Psoas muscle (tissue), 7 donors: ENCODE measurements around the gene LOC128125822.

ENCODE experiments used
- ATAC-seq, 4 donors: fragments of 200-7000 bp; cut with Tn5 transposase; one replicate each; pipeline ENCODE4 v1.9.1; 2020; ENCODE audit warnings: moderate library complexity in 3 of 4, mild to moderate bottlenecking in 2 of 4
- DNase-seq, 2 donors: peaks; one replicate each; pipeline ENCODE4 v3.0.0-alpha.2; 2020
- H3K27ac ChIP-seq: fragments of 200-600 bp; one replicate; pipeline ENCODE4 v1.8.0; 2022
- H3K27me3 ChIP-seq, 3 donors: fragments of 200-600 bp in 1 of 3; one replicate each; pipeline versions ENCODE4 v1.6.1 to v1.8.0; 2013 to 2022; ENCODE audit warnings: low read length in 2 of 3, mild to moderate bottlenecking in 2 of 3, moderate library complexity in 1 of 3; ENCODE audit not compliant: insufficient read depth in 3 of 3
- H3K36me3 ChIP-seq, 2 donors: fragments of 200-600 bp in 1 of 2; one replicate each; pipeline versions ENCODE4 v1.6.1 to v1.8.0; 2013 to 2022; ENCODE audit warnings: low read depth in 1 of 2, mild to moderate bottlenecking in 1 of 2, moderate library complexity in 1 of 2; ENCODE audit not compliant: insufficient read depth in 1 of 2
- H3K4me1 ChIP-seq: fragments of 200-600 bp; one replicate; pipeline ENCODE4 v1.8.0; 2022
- H3K4me3 ChIP-seq: fragments of 200-600 bp; one replicate; pipeline ENCODE4 v1.8.0; 2022; ENCODE audit warnings: mild to moderate bottlenecking
- H3K9me3 ChIP-seq: fragments of 200-600 bp; one replicate; pipeline ENCODE4 v1.8.0; 2022
- WGBS, 3 donors: extraction: QIAGEN DNeasy Blood & Tissue Kit; methylation state at CpG; one replicate each; pipeline versions ENCODE4 v1.1.6 to v1.1.7; 2013; 5-methylcytosine and 5-hydroxymethylcytosine counted together
- intact Hi-C, 2 donors: fragments of 100-400 bp; cut with DNase I; formaldehyde crosslinking; loops; one replicate each; pipeline versions ENCODE4 v1.11.0 to v1.14.2; 2022
- TF ChIP-seq, protein P1 (sequence below): fragments of 200-600 bp; IDR thresholded peaks from one replicate; pipeline ENCODE4 v1.8.0; 2022; ENCODE audit warnings: antibody characterized with exemption
- donor health status: healthy with polysubstance abuse.
- donor health status: DM: no; HTN: no; CAD: no; lungs with moderate emphysema.
- donor health status: Bipolar disorder and iron deficiency.
- donor health status: healthy.
- donor health status: DM: yes; HTN: yes; CAD: no.
- donor health status: DM: no; HTN: no; CAD: no.
- donor health status: DM: yes; HTN: yes; CAD: no.

The LOC128125822 gene

DNA sequence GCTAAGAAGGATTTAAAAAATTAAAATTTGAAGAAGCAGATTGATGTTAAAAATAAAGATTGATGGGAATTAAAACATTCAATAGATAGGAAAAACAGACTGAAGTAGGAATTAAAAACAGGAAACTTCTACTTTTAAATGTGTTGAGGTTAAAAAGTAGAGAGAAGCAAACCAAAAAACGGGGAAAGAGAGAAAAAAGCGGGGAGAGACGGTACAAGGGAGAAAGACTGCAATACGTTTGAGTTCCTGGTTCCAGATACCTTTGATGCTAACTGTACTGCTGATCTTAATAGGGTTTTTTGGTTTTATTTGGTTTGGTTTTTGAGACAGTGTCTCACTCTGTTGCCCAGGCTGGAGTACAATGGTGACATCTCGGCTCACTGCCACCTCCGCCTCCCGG lies 27.0 kb downstream of the LOC128125822 start:
- no peaks in the 10 kb centered on the region for H3K27me3 ChIP-seq
- intact Hi-C loops, result loop anchor here (2.0 kb wide), 1 partner anchor 166 kb away; no protein-coding TSS in a partner anchor
- H3K36me3 ChIP-seq, result no peaks in the 10 kb centered on the region
- DNase-seq, result no peak
- no peak for ATAC-seq
- TF ChIP-seq, protein P1, sequence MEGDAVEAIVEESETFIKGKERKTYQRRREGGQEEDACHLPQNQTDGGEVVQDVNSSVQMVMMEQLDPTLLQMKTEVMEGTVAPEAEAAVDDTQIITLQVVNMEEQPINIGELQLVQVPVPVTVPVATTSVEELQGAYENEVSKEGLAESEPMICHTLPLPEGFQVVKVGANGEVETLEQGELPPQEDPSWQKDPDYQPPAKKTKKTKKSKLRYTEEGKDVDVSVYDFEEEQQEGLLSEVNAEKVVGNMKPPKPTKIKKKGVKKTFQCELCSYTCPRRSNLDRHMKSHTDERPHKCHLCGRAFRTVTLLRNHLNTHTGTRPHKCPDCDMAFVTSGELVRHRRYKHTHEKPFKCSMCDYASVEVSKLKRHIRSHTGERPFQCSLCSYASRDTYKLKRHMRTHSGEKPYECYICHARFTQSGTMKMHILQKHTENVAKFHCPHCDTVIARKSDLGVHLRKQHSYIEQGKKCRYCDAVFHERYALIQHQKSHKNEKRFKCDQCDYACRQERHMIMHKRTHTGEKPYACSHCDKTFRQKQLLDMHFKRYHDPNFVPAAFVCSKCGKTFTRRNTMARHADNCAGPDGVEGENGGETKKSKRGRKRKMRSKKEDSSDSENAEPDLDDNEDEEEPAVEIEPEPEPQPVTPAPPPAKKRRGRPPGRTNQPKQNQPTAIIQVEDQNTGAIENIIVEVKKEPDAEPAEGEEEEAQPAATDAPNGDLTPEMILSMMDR, result no peak
- H3K9me3 ChIP-seq, result no peaks in the 10 kb centered on the region
- H3K27ac ChIP-seq, result no peak overlapping the region
- no peak overlapping the region for H3K4me3 ChIP-seq
- 84 to 93% (median 89%) methylated on average over 7 of the region's 7 CpGs for WGBS, 3 donors
- peaks cover 6% of the 10 kb centered on the region for H3K4me1 ChIP-seq

DNA sequence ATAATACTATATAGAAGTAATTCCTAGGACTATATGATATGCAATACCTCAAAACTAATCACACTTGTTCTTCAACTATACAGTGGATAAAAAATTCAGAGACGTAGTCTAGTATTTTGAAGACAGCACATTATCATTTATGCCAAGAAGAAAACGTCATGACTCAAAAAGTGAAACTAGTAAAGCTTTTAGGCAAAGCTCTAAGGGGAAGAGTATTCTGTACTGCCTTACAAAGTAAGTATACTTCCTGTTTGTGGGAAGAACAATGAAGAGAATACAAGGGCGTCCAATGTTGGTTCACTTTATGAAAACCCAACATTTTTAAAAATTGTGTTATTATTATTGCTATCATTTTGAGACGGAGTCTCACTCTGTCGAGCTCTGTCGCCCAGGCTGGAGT lies 27.9 kb downstream of the LOC128125822 start:
- H3K9me3 ChIP-seq, result no peaks in the 10 kb centered on the region
- no peak for DNase-seq
- no peak for ATAC-seq
- WGBS, 3 donors, result 76 to 85% (median 80%) methylated on average over 6 of the region's 6 CpGs
- TF ChIP-seq, protein P1, result no peak
- H3K27me3 ChIP-seq, result no peaks in the 10 kb centered on the region
- H3K27ac ChIP-seq, result no peak overlapping the region
- intact Hi-C loops, result no loop called here
- H3K4me1 ChIP-seq, result peaks cover 6% of the 10 kb centered on the region
- no peaks in the 10 kb centered on the region for H3K36me3 ChIP-seq
- H3K4me3 ChIP-seq, result no peak overlapping the region

DNA sequence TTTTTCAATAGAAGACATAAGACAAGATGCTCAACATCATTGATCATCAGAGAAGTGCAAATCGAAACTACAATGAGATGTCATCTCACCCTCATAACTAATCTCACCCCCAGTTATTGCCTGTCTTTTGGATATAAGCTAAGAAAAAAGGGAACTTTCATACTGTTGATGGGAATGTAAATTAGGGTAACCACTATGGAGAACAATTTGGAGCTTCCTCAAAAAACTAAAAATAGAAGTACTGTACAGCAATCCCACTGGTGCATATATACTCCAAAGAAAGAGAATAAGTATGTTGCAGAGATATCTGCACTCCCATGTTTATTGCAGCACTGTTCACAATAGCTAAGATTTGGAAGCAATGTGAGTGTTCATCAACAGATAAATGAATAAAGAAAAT lies 37.0 kb downstream of the LOC128125822 start:
- Histone ChIP-seq H3K4me3 (no peak overlapping the region), H3K9me3 (no peaks in the 10 kb centered on the region), H3K36me3 (no peaks in the 10 kb centered on the region), H3K27me3 (no peaks in the 10 kb centered on the region), H3K4me1 (no peaks in the 10 kb centered on the region), H3K27ac (no peak overlapping the region)
- ATAC-seq (no peak), DNase-seq (no peak)
- WGBS, 3 donors, result 91 to 94% (median 92%) methylated on average over 1 of the region's 1 CpG
- intact Hi-C loops, result no loop called here
- TF ChIP-seq, protein P1, result no peak

DNA sequence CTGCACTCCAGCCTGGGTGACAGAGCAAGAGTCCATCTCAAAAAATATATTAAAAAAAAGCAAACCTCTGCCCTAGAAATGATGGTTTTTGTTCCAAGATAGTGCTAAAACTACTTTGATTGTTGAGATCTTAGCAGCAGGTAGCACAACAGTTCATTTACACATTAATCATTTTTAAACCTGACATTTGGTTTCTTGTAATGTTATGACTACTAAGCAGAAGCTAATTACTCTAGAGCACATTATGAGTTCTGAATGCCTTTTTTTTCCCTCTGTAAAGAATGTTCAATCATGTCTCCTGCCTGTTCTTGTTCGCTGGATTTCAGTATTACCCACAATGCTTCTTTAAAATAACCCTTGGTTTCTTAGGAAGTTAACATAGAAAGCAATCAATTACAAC lies 38.7 kb downstream of the LOC128125822 start:
- TF ChIP-seq, protein P1, result no peak
- intact Hi-C loops, result no loop called here
- no peak for DNase-seq
- no peak overlapping the region for H3K27ac ChIP-seq
- no peaks in the 10 kb centered on the region for H3K4me1 ChIP-seq
- H3K9me3 ChIP-seq, result no peaks in the 10 kb centered on the region
- no peak for ATAC-seq
- no peaks in the 10 kb centered on the region for H3K27me3 ChIP-seq
- no peak overlapping the region for H3K4me3 ChIP-seq
- no peaks in the 10 kb centered on the region for H3K36me3 ChIP-seq
- 21 to 60% (median 53%) methylated on average over 1 of the region's 1 CpG for WGBS, 3 donors

DNA sequence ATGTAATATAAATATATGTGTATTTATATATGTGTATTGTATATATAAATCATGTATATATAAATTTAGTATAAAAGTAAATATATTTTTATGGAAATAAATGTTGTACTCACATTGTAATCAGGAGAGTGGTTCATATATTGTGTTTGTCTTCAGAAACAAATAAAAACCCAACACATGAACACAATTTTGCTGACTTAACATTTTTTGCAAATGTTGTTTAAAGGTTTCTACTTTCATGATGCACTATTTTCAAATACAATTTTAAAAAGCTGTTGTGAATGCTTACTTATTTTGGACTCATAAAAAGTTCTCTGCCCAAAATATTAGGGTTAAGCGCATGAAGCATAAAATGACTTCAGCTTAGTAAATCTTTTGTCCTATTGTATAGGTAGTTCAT lies 39.3 kb downstream of the LOC128125822 start:
- intact Hi-C loops, result no loop called here
- no peaks in the 10 kb centered on the region for H3K9me3 ChIP-seq
- H3K4me1 ChIP-seq, result no peaks in the 10 kb centered on the region
- WGBS, 3 donors, result 96 to 99% (median 98%) methylated on average over 1 of the region's 1 CpG
- DNase-seq (no peak), ATAC-seq (no peak)
- TF ChIP-seq, protein P1, result no peak
- no peak overlapping the region for H3K4me3 ChIP-seq
- no peaks in the 10 kb centered on the region for H3K27me3 ChIP-seq
- H3K36me3 ChIP-seq, result no peaks in the 10 kb centered on the region
- H3K27ac ChIP-seq, result no peak overlapping the region
